IPS DF 19.7 (cell line): ENCODE measurements around the gene OR13C5.

ENCODE experiments used
- DNase-seq: peaks from one replicate; pipeline ENCODE4 v3.0.0-alpha.2; 2013; ENCODE audit warnings: low read depth, low spot score

Gene OR13C5

GRCh38 chr9:104553261-104553660, 46.0 kb downstream of the OR13C5 start:
- DNase-seq = no peak
